WTC11 (cell line): Measurements from ENCODE around the gene COL12A1. TPM values are rescaled to one million over a fixed set of nuclear protein-coding genes. Genes with fewer than 3 reads are reported as not detected.

ENCODE experiments used
- ATF1 ChIP-seq: sonication (generic); formaldehyde crosslinking; IDR thresholded peaks from 2 replicates; pipeline ENCODE4 v1.8.1; 2023; ENCODE audit warnings: mild to moderate bottlenecking, moderate library complexity, missing genetic modification reagents
- CBFB ChIP-seq: sonication (generic); formaldehyde crosslinking; IDR thresholded peaks from 2 replicates; pipeline ENCODE4 v1.8.1; 2022; ENCODE audit warnings: mild to moderate bottlenecking, low read depth, missing genetic modification reagents
- EMX1 ChIP-seq: fragments of 250-450 bp; sonication (Bioruptor Pico); IDR thresholded peaks from 2 replicates; pipeline ENCODE4 v1.8.0; 2021; ENCODE audit warnings: mild to moderate bottlenecking
- ESRRA ChIP-seq: sonication (generic); formaldehyde crosslinking; IDR thresholded peaks from 2 replicates; pipeline ENCODE4 v1.8.1; 2022; ENCODE audit warnings: mild to moderate bottlenecking, missing genetic modification reagents, borderline replicate concordance
- FOXK1 ChIP-seq: sonication (generic); formaldehyde crosslinking; IDR thresholded peaks from 2 replicates; pipeline ENCODE4 v1.8.0; 2022; ENCODE audit warnings: mild to moderate bottlenecking, moderate library complexity, missing genetic modification reagents
- GABPB1 ChIP-seq: sonication (generic); formaldehyde crosslinking; IDR thresholded peaks from 2 replicates; pipeline ENCODE4 v1.8.1; 2023; ENCODE audit warnings: mild to moderate bottlenecking, missing genetic modification reagents
- GTF2I ChIP-seq: fragments of 250-450 bp; sonication (Bioruptor Pico); conservative IDR thresholded peaks from 2 replicates; pipeline ENCODE4 v1.4.0; 2021; ENCODE audit warnings: mild to moderate bottlenecking
- IRF2 ChIP-seq: sonication (generic); formaldehyde crosslinking; IDR thresholded peaks from 2 replicates; pipeline ENCODE4 v1.8.0; 2022; ENCODE audit warnings: low read depth, missing genetic modification reagents, borderline replicate concordance
- KAT7 ChIP-seq: sonication (generic); formaldehyde crosslinking; IDR thresholded peaks from 2 replicates; pipeline ENCODE4 v1.8.1; 2023; ENCODE audit warnings: missing genetic modification reagents, mild to moderate bottlenecking, borderline replicate concordance
- MYBL2 ChIP-seq: sonication (generic); formaldehyde crosslinking; IDR thresholded peaks from 2 replicates; pipeline ENCODE4 v1.8.1; 2023; ENCODE audit warnings: mild to moderate bottlenecking, moderate library complexity, missing genetic modification reagents
- NFE2L1 ChIP-seq: sonication (generic); formaldehyde crosslinking; IDR thresholded peaks from 2 replicates; pipeline ENCODE4 v1.8.1; 2023; ENCODE audit warnings: missing genetic modification reagents
- NFYB ChIP-seq: sonication (generic); formaldehyde crosslinking; conservative IDR thresholded peaks from 2 replicates; pipeline ENCODE4 v1.8.0; 2022; ENCODE audit warnings: low read depth, missing genetic modification reagents
- NR2C2 ChIP-seq: sonication (generic); formaldehyde crosslinking; IDR thresholded peaks from 2 replicates; pipeline ENCODE4 v1.8.0; 2022; ENCODE audit warnings: mild to moderate bottlenecking, missing genetic modification reagents
- OVOL2 ChIP-seq: fragments of 250-450 bp; sonication (Bioruptor Pico); IDR thresholded peaks from 2 replicates; pipeline ENCODE4 v1.9.0; 2021; ENCODE audit warnings: mild to moderate bottlenecking, borderline replicate concordance
- PRRX2 ChIP-seq: fragments of 250-450 bp; sonication (Bioruptor Pico); IDR thresholded peaks from 2 replicates; pipeline ENCODE4 v1.8.0; 2021; ENCODE audit warnings: mild to moderate bottlenecking
- RORB ChIP-seq: fragments of 250-450 bp; sonication (Bioruptor Pico); IDR thresholded peaks from 2 replicates; pipeline ENCODE4 v1.9.0; 2021; ENCODE audit warnings: mild to moderate bottlenecking
- SP1 ChIP-seq: sonication (generic); formaldehyde crosslinking; conservative IDR thresholded peaks from 2 replicates; pipeline ENCODE4 v1.8.1; 2022; ENCODE audit warnings: missing genetic modification reagents
- TEAD1 ChIP-seq: sonication (generic); formaldehyde crosslinking; IDR thresholded peaks from 2 replicates; pipeline ENCODE4 v1.8.0; 2022; ENCODE audit warnings: mild to moderate bottlenecking, missing genetic modification reagents
- TEAD4 ChIP-seq: sonication (generic); formaldehyde crosslinking; IDR thresholded peaks from 2 replicates; pipeline ENCODE4 v1.8.0; 2022; ENCODE audit warnings: mild to moderate bottlenecking, missing genetic modification reagents
- ZBTB21 ChIP-seq: sonication (generic); formaldehyde crosslinking; IDR thresholded peaks from 2 replicates; pipeline ENCODE4 v1.8.1; 2023; ENCODE audit warnings: mild to moderate bottlenecking, missing genetic modification reagents, borderline replicate concordance
- ZNF138 ChIP-seq: sonication (generic); formaldehyde crosslinking; conservative IDR thresholded peaks from 2 replicates; pipeline ENCODE4 v1.8.1; 2022; ENCODE audit warnings: mild to moderate bottlenecking, moderate library complexity, missing genetic modification reagents
- ZNF232 ChIP-seq: sonication (generic); formaldehyde crosslinking; IDR thresholded peaks from 2 replicates; pipeline ENCODE4 v1.8.0; 2022; ENCODE audit warnings: mild to moderate bottlenecking, missing genetic modification reagents
- ZNF416 ChIP-seq: fragments of 250-450 bp; sonication (Bioruptor Pico); IDR thresholded peaks from 2 replicates; pipeline ENCODE4 v1.9.0; 2021; ENCODE audit warnings: mild to moderate bottlenecking, inconsistent platforms
- total RNA-seq: library from RNA; stranded (reverse); gene quantifications from 3 replicates; pipeline ENCODE4 v1.2.3, GENCODE V29; 2021
- TF ChIP-seq, protein P1 (sequence below): sonication (generic); formaldehyde crosslinking; IDR thresholded peaks from 2 replicates; pipeline ENCODE4 v1.8.0; 2022; ENCODE audit warnings: mild to moderate bottlenecking, missing genetic modification reagents
- TF ChIP-seq, protein P2 (sequence below): fragments of 250-450 bp; sonication (Bioruptor Pico); conservative IDR thresholded peaks from 2 replicates; pipeline ENCODE4 v1.9.0; 2021; ENCODE audit warnings: mild to moderate bottlenecking
- TF ChIP-seq, protein P3 (sequence below): sonication (generic); formaldehyde crosslinking; IDR thresholded peaks from 2 replicates; pipeline ENCODE4 v1.8.1; 2023; ENCODE audit warnings: mild to moderate bottlenecking, missing genetic modification reagents, moderate library complexity
- TF ChIP-seq, protein P4 (sequence below): sonication (generic); formaldehyde crosslinking; IDR thresholded peaks from 2 replicates; pipeline ENCODE4 v1.8.0; 2023; ENCODE audit warnings: missing genetic modification reagents, mild to moderate bottlenecking, borderline replicate concordance
- TF ChIP-seq, protein P5 (sequence below): sonication (generic); formaldehyde crosslinking; IDR thresholded peaks from 2 replicates; pipeline ENCODE4 v1.8.1; 2022; ENCODE audit warnings: missing genetic modification reagents, borderline replicate concordance
- TF ChIP-seq, protein P6 (sequence below): sonication (generic); formaldehyde crosslinking; IDR thresholded peaks from 2 replicates; pipeline ENCODE4 v1.8.1; 2022; ENCODE audit warnings: mild to moderate bottlenecking, moderate library complexity, missing genetic modification reagents

Gene COL12A1
- total RNA-seq, 1 experiment from 2014 or later: 1.1 TPM

DNA sequence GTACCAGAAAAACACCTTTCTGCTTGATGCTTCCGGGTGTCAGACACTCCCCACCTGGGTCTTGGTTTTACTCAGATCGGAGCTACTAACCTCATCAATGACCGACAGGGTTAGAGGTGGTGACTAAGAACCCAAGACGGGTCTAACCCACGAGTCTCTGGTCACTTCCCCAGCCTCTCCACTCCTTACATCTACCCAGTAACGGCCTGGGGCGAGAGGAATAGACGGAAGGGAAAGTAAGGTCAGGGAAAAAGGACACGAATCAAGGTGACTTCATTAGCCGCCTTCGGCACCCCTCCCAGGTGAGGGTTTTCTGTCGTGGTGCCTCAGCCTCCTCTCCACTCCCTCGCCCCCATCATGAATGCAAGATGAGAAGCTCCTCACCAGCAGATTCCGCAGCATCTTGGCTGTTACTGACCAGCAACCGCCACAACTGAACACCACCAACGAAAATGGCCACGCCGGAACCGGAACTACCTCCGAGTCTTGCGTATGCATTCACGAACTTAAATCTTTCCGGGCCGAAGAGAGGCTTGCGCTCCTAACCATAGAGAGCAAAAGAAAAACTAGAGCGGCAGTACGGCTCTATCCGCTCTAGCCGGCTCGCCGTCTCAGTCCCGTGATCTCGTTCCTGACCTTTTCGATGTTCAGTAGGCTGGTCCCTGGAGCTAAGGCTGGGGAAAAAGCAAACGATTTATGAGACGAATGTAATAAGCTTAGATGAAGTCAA is 37.6 kb upstream of the COL12A1 start, which contains the start of gene COX7A2 (continued):
- TF ChIP-seq NR2C2 (CRISPR knock-in tag) (no peak), PRRX2 (no peak), GTF2I (CRISPR knock-in tag) (no peak), FOXK1 (CRISPR knock-in tag) (peak; percentile 80), KAT7 (peak; percentile 83; the same call in 1 of the 2 replicates), SP1 (CRISPR knock-in tag) (peak; percentile 76), RORB (CRISPR knock-in tag) (no peak), TEAD4 (CRISPR knock-in tag) (no peak), ZNF138 (no peak), IRF2 (CRISPR knock-in tag) (no peak), OVOL2 (CRISPR knock-in tag) (no peak), TEAD1 (CRISPR knock-in tag) (no peak; the same call in none of the 2 replicates), CBFB (CRISPR knock-in tag) (no peak), EMX1 (no peak), NFYB (CRISPR knock-in tag) (0 out of 2 replicates have a peak, but pooled peaks have one; percentile 20), ZNF416 (CRISPR knock-in tag) (no peak), ZBTB21 (peak; percentile 81), NFE2L1 (CRISPR knock-in tag) (0 out of 2 replicates have a peak, but pooled peaks have one; percentile 49), ESRRA (CRISPR knock-in tag) (peak; percentile 49; the same call in 1 of the 2 replicates), MYBL2 (CRISPR knock-in tag) (peak; percentile 75; the same call in 1 of the 2 replicates), GABPB1 (CRISPR knock-in tag) (peak; percentile 87), ZNF232 (CRISPR knock-in tag) (peak; percentile 73), ATF1 (CRISPR knock-in tag) (no peak)
- TF ChIP-seq, protein P1, sequence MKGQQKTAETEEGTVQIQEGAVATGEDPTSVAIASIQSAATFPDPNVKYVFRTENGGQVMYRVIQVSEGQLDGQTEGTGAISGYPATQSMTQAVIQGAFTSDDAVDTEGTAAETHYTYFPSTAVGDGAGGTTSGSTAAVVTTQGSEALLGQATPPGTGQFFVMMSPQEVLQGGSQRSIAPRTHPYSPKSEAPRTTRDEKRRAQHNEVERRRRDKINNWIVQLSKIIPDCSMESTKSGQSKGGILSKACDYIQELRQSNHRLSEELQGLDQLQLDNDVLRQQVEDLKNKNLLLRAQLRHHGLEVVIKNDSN (CRISPR knock-in tag): peak; percentile 71; the same call in 1 of the 2 replicates
- TF ChIP-seq, protein P2, sequence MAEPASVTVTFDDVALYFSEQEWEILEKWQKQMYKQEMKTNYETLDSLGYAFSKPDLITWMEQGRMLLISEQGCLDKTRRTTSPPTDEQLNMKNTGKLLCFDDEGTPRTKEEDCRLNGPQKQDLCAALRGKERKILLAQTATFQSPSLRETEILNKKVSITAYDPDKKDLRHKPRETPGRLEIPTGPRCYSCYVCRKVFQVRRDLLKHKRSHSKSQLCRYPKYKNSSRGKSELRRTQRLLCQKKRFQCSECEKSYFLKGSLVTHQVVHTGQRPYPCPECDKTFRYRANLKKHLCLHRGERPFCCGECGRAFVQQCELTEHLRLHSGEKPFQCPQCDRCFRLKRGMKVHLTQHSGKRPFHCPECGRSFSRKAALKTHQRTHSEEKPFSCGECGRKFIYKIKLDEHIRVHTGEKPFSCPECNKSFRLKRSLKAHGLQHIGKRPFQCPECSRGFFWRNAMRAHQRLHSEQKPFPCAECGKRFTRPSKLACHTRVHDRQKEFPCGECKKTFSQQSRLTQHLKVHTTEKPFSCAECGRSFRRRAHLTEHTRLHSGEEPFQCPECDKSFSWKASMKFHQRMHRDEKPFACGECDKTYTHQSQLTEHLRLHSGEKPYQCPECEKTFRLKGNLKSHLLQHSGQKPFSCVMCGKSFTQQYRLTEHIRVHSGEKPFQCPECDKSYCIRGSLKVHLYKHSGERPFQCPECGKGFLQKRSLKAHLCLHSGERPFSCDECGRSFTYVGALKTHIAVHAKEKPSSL (CRISPR knock-in tag): no peak
- TF ChIP-seq, protein P3, sequence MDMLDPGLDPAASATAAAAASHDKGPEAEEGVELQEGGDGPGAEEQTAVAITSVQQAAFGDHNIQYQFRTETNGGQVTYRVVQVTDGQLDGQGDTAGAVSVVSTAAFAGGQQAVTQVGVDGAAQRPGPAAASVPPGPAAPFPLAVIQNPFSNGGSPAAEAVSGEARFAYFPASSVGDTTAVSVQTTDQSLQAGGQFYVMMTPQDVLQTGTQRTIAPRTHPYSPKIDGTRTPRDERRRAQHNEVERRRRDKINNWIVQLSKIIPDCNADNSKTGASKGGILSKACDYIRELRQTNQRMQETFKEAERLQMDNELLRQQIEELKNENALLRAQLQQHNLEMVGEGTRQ (CRISPR knock-in tag): peak; percentile 75
- TF ChIP-seq, protein P4, sequence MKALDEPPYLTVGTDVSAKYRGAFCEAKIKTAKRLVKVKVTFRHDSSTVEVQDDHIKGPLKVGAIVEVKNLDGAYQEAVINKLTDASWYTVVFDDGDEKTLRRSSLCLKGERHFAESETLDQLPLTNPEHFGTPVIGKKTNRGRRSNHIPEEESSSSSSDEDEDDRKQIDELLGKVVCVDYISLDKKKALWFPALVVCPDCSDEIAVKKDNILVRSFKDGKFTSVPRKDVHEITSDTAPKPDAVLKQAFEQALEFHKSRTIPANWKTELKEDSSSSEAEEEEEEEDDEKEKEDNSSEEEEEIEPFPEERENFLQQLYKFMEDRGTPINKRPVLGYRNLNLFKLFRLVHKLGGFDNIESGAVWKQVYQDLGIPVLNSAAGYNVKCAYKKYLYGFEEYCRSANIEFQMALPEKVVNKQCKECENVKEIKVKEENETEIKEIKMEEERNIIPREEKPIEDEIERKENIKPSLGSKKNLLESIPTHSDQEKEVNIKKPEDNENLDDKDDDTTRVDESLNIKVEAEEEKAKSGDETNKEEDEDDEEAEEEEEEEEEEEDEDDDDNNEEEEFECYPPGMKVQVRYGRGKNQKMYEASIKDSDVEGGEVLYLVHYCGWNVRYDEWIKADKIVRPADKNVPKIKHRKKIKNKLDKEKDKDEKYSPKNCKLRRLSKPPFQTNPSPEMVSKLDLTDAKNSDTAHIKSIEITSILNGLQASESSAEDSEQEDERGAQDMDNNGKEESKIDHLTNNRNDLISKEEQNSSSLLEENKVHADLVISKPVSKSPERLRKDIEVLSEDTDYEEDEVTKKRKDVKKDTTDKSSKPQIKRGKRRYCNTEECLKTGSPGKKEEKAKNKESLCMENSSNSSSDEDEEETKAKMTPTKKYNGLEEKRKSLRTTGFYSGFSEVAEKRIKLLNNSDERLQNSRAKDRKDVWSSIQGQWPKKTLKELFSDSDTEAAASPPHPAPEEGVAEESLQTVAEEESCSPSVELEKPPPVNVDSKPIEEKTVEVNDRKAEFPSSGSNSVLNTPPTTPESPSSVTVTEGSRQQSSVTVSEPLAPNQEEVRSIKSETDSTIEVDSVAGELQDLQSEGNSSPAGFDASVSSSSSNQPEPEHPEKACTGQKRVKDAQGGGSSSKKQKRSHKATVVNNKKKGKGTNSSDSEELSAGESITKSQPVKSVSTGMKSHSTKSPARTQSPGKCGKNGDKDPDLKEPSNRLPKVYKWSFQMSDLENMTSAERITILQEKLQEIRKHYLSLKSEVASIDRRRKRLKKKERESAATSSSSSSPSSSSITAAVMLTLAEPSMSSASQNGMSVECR: peak; percentile 90
- TF ChIP-seq, protein P5, sequence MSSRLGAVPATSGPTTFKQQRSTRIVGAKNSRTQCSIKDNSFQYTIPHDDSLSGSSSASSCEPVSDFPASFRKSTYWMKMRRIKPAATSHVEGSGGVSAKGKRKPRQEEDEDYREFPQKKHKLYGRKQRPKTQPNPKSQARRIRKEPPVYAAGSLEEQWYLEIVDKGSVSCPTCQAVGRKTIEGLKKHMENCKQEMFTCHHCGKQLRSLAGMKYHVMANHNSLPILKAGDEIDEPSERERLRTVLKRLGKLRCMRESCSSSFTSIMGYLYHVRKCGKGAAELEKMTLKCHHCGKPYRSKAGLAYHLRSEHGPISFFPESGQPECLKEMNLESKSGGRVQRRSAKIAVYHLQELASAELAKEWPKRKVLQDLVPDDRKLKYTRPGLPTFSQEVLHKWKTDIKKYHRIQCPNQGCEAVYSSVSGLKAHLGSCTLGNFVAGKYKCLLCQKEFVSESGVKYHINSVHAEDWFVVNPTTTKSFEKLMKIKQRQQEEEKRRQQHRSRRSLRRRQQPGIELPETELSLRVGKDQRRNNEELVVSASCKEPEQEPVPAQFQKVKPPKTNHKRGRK: no peak
- TF ChIP-seq, protein P6, sequence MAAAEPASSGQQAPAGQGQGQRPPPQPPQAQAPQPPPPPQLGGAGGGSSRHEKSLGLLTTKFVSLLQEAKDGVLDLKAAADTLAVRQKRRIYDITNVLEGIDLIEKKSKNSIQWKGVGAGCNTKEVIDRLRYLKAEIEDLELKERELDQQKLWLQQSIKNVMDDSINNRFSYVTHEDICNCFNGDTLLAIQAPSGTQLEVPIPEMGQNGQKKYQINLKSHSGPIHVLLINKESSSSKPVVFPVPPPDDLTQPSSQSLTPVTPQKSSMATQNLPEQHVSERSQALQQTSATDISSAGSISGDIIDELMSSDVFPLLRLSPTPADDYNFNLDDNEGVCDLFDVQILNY (CRISPR knock-in tag): no peak
